ENCODE data around the gene ZBTB8OS.

The ZBTB8OS gene

DNA sequence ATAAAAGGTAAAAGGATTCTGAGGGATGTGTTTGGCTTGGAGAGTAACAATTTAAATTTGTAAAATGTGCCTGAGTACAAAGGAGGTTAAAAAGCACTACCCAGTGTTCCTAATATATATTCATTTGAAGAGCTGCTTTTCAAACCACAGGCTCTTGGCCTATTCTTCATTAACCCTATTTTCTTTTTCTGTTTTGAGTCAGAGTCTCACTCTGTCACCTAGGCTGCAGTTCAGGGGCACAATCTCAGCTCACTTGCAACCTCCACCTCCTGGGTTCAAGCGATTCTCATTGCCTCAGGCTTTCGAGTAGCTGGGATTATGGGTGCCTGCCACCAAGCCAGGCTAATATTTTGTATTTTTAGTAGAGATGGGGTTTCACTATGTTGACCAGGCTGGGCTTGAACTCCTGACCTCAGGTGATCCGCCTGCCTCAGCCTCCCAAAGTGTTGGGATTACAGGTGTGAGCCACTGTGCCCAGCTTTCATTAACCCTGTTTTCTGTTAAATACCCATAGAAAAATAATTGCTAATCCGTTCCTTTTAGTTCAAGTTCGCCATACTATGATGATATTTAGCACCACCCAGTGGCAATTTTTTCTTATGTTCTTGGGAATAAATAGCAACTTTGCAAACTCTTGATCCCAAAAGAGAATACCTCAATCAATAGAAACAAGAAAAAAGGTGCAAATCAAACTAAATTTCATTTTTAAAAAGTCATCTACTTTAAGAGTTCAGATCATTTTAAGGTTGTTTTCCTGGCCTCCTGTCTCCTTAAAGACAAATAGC lies 30.5 kb downstream of the ZBTB8OS start:
- Histone ChIP-seq H3K4me3 (no peak overlapping the region), H3K27ac (no peak overlapping the region)

DNA sequence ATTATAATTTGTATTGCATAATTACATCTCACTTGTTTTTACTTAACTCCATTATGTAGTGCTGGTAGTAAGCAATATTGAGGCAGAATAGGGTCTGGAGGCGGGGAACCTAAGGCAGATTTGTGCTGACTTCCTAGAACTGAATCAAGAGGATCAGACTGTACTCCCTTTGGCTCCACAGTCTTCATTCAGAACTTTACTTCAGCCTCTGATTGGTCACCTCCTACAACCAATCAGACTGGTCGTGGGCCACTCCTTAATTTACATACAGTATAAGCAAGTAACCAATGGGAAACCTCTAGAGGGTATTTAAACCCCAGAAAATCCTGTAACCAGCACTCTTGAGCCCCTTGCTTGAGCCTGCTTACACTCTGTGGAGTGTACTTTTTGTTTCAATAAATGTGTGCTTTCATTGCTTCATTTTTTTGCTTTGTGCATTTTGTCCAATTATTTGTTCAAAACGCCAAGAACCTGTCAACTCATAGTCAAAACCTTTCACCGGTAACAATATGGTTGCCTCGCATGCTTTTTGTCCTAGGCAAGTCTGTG lies 31.6 kb downstream of the ZBTB8OS start:
- Histone ChIP-seq H3K4me3 (no peak overlapping the region), H3K27ac (no peak overlapping the region)

DNA sequence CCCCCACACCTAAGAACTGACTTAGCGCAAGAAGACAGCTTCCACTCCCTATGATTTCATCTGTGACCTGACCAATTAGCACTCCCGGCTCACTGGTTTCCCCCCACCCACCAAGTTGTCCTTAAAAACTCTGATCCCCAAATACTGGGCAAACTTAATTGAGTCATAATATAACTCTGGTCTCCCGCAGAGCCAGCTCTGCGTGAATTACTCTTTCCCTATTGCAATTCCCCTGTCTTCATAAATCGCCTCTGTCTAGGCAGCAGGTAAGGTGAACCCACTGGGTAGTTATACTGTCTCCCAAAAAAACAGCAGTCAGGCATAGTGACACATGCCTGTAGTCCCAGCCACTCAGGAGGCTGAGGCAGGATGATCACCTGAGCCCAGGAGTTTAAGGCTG lies 36.9 kb downstream of the ZBTB8OS start:
- H3K27ac ChIP-seq: no peak overlapping the region
- H3K4me3 ChIP-seq: no peak overlapping the region

DNA sequence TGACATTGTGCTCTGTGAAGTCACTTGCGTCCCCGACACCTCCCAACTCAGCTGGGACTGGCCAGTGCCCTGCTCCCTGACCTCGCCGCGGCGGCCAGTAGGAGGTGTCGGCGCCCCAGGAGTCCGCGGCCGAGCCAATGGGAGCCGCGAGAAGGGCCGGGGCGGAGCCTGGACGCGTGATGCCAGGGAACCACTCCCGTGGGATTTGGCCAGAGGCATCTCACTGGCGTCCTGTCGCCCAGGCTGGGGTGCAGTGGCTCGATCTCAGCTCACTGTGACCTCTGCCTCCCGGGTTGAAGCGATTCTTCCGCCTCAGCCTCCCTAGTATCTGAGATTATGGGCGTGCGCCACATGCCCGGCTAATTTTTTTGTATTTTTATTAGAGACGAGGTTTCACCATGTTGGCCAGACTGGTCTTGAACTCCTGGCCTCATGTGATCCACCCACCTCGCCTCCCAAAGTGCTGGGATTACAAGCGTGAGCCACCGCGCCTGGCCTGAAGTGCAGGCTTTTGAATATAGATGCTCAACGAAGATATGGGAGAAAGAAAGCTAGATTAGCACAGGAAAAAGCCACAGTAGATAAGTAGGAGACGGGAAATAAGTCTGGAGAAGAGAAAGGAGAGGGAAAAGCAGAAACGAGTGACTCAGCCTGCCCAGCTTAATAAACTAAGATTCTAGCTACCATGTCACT lies 38.0 kb downstream of the ZBTB8OS start:
- peak overlapping the region in 4 of 21 experiments; percentile 1 to 47 (median 12) for H3K27ac ChIP-seq
- peak overlapping the region; percentile 16 to 45 (median 36) for H3K4me3 ChIP-seq

DNA sequence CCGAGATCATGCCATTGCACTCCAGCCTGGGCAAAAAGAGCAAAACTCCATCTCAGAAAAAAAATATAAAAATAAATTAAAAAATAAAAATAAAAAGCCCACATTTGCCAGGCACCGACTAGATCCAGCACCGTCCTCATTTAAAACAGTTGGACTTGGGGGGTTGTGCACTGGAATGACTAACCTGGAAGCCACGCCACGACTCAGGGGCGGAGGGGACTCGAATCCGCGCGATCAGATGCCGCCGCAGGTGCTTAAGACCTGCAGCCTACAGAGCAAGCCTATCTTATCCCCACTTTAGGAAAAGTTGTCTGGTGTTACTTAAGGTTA lies 38.5 kb downstream of the ZBTB8OS start:
- H3K27ac ChIP-seq: peak overlapping the region in 3 of 21 experiments; percentile 1 to 47 (median 6)
- peak overlapping the region; percentile 16 to 45 (median 36) for H3K4me3 ChIP-seq

DNA sequence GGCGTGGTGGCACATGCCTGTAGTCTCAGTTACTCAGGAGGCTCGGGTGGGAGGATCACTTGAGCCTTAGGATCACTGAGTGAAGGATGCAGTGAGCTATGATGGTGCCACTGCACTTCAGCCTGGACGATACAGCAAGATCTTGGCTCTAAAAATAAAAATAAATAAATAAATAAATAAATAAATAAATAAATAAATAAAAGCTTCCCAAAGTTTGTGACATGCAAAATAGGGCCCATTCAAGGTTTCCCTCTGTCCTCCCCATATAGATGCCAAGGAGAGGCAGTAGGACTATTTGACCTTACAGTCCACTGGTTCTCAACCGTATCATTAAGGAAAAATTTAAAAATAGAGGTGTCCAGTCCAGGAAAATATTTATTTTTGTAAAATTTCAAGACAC lies 41.2 kb downstream of the ZBTB8OS start:
- no peak overlapping the region for H3K27ac ChIP-seq
- H3K4me3 ChIP-seq: no peak overlapping the region

DNA sequence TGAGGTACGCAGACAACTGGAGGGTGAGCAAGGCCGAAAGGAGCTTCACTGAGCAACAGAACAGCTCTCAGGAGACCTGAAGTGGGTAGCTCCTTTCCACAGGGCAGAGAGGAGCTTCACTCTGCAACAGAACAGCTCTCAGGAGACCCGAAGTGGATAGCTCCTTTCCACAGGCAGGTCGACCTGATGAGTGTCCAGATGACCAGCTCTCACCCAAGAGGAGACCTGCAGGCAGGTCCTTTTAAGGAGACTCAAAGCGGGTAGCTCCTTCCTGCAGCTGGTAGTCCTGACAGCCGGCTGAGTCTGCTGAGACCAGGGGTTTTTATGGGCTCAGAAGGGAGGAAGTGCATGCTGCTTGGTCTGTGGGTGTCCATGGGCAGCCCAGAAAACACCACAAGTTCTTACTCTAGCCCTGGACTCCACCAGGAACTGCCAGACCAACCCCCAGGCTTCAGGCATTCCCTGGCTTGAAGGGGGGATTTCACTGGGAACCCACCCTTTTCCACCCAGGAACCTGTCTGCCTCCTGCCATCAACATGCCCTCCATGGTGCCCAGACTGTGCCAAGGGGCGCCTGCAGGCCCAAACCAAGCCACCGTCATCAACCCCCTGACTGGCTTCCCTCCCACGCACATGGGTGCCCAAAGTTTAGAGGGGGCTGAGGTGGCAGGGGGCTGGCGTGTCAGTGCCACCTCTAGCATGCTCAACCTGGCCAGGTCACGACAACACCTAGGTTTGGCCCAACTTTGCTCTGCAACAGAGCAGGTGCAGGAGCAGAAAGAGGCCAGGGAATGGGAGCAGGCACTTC lies 43.6 kb downstream of the ZBTB8OS start:
- Histone ChIP-seq H3K27ac (no peak overlapping the region), H3K4me3 (no peak overlapping the region)

DNA sequence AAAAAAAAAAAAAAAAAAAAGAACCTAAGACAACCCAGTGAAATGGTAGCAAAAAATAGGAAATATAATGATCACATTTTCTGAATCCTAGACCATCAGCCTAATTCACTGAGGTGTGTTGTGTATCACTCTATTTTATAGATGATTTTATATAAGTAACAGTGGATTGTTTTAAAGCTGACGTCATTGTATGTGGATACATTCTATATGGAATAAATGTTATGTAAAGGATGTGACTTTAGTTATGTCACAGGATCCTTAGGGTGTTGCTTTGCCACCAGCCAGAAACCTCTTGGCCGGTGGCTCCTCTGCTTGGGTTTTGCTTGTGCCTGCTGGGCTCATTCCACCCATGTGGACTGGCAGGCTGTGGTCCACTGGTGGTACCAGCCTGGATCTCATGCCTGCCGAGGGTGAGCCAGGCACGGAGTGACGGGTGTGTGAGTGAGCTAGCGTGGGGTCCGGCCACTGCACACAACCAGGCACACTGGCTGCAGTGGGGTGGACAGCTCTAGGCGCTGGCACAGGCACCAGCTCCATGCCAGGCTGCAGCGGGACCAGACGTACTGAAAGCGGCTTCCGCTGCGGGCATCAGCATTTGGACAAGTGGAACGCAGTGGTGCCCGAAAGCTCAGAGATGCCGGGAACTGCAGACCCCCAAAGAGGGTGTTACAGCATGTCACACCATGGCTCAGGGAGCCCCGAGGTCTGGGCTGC lies 44.5 kb downstream of the ZBTB8OS start:
- Histone ChIP-seq H3K4me3 (no peak overlapping the region), H3K27ac (no peak overlapping the region)

DNA sequence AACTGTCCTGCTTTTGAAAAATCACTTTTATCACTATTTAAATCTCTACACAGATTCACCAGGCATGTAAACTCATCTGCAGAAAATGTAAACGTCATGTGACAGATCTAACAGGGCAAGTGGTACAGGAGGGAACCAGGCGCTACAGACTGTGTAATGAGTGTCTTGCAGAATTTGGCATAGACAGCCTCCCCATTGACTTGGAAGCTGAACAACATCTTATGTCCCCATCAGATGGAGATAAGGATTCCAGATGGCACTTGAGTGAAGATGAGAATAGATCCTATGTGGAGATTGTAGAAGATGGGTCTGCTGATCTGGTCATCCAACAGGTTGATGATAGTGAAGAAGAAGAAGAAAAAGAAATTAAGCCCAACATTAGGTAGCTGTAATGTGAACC lies 50.3 kb downstream of the ZBTB8OS start:
- Histone ChIP-seq H3K4me3 (no peak overlapping the region), H3K27ac (no peak overlapping the region)

DNA sequence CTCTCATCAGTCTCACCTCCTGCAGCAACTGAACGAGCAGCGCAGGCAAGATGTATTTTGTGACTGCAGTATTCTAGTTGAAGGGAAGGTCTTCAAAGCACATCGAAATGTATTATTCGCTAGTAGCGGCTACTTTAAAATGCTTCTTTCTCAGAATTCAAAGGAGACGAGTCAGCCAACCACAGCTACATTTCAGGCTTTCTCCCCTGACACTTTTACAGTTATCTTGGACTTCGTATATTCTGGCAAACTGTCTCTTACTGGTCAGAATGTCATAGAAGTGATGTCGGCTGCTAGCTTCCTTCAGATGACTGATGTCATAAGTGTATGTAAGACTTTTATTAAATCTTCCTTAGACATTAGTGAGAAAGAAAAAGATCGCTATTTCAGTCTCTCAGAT lies 57.4 kb downstream of the ZBTB8OS start:
- H3K27ac ChIP-seq: no peak overlapping the region
- no peak overlapping the region for H3K4me3 ChIP-seq

DNA sequence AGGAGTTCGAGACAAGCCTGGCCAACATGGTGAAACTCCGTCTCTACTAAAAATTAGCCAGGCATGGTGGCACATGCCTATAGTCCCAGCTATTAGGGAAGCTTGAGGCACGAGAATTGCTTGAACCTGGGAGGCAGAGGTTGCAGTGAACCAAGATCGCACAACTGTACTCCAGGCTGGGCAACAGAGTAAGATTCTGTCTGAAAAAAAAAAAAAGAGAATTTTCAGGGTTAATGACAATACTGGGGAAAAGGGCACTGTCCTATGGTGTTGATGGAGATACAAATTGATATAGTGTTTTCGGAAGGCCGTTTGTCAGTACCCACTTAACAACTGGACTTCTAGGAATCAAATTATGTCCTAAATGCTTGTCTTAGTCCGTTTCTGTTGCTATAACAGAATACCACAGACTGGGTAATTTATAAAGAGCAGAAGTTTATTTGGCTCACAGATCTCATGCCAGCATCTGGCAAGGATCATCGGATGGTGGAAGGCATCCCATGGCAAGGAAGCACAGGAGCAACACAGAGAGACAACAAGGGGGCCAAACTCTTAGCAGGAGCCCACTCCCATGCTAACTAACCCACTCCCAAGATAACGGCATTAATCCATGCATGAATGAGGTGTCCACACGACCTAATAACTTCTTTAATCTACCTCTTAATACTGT lies 69.9 kb downstream of the ZBTB8OS start:
- Histone ChIP-seq H3K4me3 (no peak overlapping the region), H3K27ac (no peak overlapping the region)

Data from skin epidermis (tissue), 12 donors.